ENCODE measurements around the gene TPP1.

DNA sequence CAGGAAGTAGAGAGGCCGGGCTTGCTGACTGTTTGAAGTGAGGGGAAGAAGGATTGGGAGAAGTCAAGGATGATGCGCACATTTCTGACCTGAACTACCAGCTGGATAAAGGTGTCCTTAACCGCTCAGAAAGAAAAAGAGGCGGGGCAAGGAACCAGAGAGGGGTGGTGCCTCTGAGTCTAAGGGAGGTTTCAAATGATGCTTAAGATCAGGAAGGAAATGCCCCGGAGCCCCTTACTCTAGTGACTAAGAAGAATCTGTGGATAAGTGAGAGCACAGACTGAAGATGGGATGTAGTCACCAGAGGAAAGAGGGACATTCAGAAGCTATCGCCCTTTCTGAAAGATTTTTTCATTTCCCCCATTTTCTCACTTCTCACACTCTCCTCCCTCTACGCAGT, 23.7 kb upstream of the TPP1 start:
- TF ChIP-seq, protein P1, sequence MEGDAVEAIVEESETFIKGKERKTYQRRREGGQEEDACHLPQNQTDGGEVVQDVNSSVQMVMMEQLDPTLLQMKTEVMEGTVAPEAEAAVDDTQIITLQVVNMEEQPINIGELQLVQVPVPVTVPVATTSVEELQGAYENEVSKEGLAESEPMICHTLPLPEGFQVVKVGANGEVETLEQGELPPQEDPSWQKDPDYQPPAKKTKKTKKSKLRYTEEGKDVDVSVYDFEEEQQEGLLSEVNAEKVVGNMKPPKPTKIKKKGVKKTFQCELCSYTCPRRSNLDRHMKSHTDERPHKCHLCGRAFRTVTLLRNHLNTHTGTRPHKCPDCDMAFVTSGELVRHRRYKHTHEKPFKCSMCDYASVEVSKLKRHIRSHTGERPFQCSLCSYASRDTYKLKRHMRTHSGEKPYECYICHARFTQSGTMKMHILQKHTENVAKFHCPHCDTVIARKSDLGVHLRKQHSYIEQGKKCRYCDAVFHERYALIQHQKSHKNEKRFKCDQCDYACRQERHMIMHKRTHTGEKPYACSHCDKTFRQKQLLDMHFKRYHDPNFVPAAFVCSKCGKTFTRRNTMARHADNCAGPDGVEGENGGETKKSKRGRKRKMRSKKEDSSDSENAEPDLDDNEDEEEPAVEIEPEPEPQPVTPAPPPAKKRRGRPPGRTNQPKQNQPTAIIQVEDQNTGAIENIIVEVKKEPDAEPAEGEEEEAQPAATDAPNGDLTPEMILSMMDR (IDR thresholded peaks at IDR 0.05) = no peak
- no peak for TF ChIP-seq POLR2A (IDR thresholded peaks at IDR 0.05; ENCODE audit: low read depth)

Data from esophagus muscularis mucosa (tissue), 3 donors.